DOHH2 (cell line): ENCODE data around the gene ZBTB46.

Experiments used
- H3F3A ChIP-seq: fragments of 200-600 bp; sonication (generic), shearing (Covaris generic); 2 replicates; pipeline ENCODE4 v1.6.0; 2016; ENCODE audit warnings: antibody characterized with exemption, mild to moderate bottlenecking; ENCODE audit not compliant: control insufficient read depth, insufficient read depth
- H3K27ac ChIP-seq: fragments of 200-600 bp; sonication (generic); 2 replicates; pipeline ENCODE4 v1.5.1; 2014; ENCODE audit warnings: low read depth, mild to moderate bottlenecking, low read length, moderate library complexity
- H3K27me3 ChIP-seq: fragments of 200-600 bp; sonication (generic); 2 replicates; pipeline ENCODE4 v1.6.1; 2014; ENCODE audit warnings: mild to moderate bottlenecking, low read length, mixed read lengths; ENCODE audit not compliant: control insufficient read depth
- H3K36me3 ChIP-seq: fragments of 200-600 bp; sonication (generic); 2 replicates; pipeline ENCODE4 v1.6.1; 2014; ENCODE audit warnings: mild to moderate bottlenecking, low read length, moderate library complexity, mixed read lengths; ENCODE audit not compliant: control insufficient read depth
- H3K4me1 ChIP-seq: fragments of 200-600 bp; sonication (generic); 2 replicates; pipeline ENCODE4 v1.6.1; 2014; ENCODE audit warnings: mild to moderate bottlenecking, low read length, mixed read lengths; ENCODE audit not compliant: control insufficient read depth
- H3K4me2 ChIP-seq: fragments of 200-600 bp; sonication (generic); 2 replicates; pipeline ENCODE4 v1.6.0; 2014; ENCODE audit warnings: mild to moderate bottlenecking, low read length, moderate library complexity
- H3K4me3 ChIP-seq: fragments of 200-600 bp; sonication (generic); 2 replicates; pipeline ENCODE4 v1.5.1; 2014; ENCODE audit warnings: mild to moderate bottlenecking, low read length, mixed read lengths
- H3K79me2 ChIP-seq: fragments of 200-600 bp; sonication (generic); 2 replicates; pipeline ENCODE4 v1.6.1; 2014; ENCODE audit warnings: mild to moderate bottlenecking, low read length, mixed read lengths; ENCODE audit not compliant: control insufficient read depth
- H3K9me2 ChIP-seq: fragments of 200-600 bp; sonication (generic); replicated peaks from 2 replicates; pipeline ENCODE4 v1.6.1; 2014; ENCODE audit warnings: mild to moderate bottlenecking, low read length, mixed read lengths; ENCODE audit not compliant: control insufficient read depth
- H3K9me3 ChIP-seq: fragments of 200-600 bp; sonication (generic); 2 replicates; pipeline ENCODE4 v1.6.1; 2014; ENCODE audit warnings: antibody characterized with exemption, low read length, mixed read lengths; ENCODE audit not compliant: control insufficient read depth, insufficient read depth
- H4K20me1 ChIP-seq: fragments of 200-600 bp; sonication (generic); 2 replicates; pipeline ENCODE4 v1.6.0; 2014; ENCODE audit warnings: low read depth, mild to moderate bottlenecking, antibody characterized with exemption, low read length, moderate library complexity; ENCODE audit not compliant: control insufficient read depth, insufficient read depth
- CTCF ChIP-seq: fragments of 200-600 bp; sonication (generic); IDR thresholded peaks from one replicate; pipeline ENCODE4 v1.5.1; 2014; ENCODE audit warnings: antibody characterized with exemption, mild to moderate bottlenecking, low read depth, low read length; ENCODE audit not compliant: poor library complexity, severe bottlenecking
- EZH2phosphoT487 ChIP-seq: fragments of 200-600 bp; sonication (generic); IDR thresholded peaks from 2 replicates; pipeline ENCODE4 v1.6.1; 2017; ENCODE audit warnings: borderline replicate concordance, mild to moderate bottlenecking, antibody characterized with exemption, low read length, moderate library complexity, mixed read lengths

ZBTB46 gene

DNA sequence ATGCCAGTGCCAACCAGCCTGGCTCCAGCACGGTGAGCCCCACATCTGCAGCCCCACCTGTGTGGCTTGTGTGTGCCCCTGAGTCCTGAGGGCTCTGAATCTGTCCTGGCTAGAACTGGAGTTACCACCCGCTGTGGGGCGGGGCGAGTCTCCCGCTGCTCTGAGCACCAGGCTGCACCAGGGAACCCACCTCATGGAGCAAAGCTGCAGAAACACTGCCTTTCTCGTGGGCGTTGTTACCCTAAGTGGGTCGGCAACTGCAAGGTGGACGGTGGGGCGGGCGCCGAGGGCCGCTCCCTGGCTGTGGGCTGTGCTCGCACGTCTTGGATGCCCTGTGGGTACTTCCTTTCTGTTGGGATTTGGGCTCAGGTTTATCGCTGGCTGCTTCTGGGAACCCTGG lies 12.7 kb upstream of the ZBTB46 start:
- Histone ChIP-seq H3K79me2 (no peaks in the 10 kb centered on the region), H3K4me1 (no peaks in the 10 kb centered on the region), H3K9me3 (no peaks in the 10 kb centered on the region), H3K9me2 (no peaks in the 10 kb centered on the region), H3F3A (no peaks in the 10 kb centered on the region), H3K36me3 (no peaks in the 10 kb centered on the region), H3K4me3 (no peak overlapping the region), H4K20me1 (no peaks in the 10 kb centered on the region), H3K27ac (no peak overlapping the region), H3K4me2 (no peak overlapping the region), H3K27me3 (peaks cover 44% of the 10 kb centered on the region)
- TF ChIP-seq EZH2phosphoT487 (no peak), CTCF (no peak)

DNA sequence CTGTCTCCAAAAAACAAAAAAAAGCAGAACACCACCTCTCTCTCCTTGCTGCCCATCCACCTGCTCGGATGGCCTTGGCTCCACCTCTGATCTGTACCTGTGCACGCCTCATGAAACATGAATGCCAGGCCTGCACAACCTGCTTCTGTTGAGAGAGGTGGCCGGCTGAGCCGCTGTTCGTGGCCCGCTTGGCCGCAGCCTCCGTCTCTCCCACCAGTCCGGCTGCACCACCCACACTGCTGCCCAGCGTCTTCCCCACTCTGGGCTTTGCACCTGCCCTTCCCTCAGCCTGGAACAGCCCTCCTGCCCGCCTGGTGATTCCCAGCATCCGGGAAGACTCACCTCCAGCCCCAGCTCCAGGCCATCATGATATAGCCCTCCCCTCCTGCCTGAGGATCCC lies 12.2 kb upstream of the ZBTB46 start:
- Histone ChIP-seq H3K4me3 (no peak overlapping the region), H3K27ac (no peak overlapping the region), H3F3A (no peaks in the 10 kb centered on the region), H3K79me2 (no peaks in the 10 kb centered on the region), H3K9me3 (no peaks in the 10 kb centered on the region), H3K4me2 (no peak overlapping the region), H3K4me1 (no peaks in the 10 kb centered on the region), H3K27me3 (peaks cover 44% of the 10 kb centered on the region), H3K9me2 (no peaks in the 10 kb centered on the region), H4K20me1 (no peaks in the 10 kb centered on the region), H3K36me3 (no peaks in the 10 kb centered on the region)
- no peak for TF ChIP-seq EZH2phosphoT487

DNA sequence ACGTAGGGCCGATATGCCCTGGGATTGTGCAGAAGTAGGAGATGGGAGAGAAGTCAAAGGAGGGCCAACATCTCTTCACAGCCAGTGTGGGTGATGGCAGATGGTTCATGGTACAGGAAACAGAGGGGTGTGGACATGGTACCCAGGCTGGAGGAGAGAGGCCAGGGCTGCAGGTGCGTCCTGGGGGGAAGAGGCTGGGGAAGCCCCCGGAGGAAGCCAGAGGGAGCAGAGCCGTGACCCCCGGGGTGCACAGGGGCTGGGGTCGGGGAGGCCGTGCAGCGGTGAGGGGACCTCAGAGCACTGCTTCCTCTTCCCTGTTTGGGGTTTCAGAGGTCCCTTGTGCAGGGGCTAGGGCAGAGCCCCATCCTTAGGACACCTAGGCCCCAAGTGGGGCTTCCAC lies 11.2 kb upstream of the ZBTB46 start:
- Histone ChIP-seq H3K9me2 (no peaks in the 10 kb centered on the region), H3K79me2 (no peaks in the 10 kb centered on the region), H3K27ac (no peak overlapping the region), H3K4me3 (no peak overlapping the region), H3K9me3 (no peaks in the 10 kb centered on the region), H4K20me1 (no peaks in the 10 kb centered on the region), H3K4me1 (no peaks in the 10 kb centered on the region), H3K4me2 (no peak overlapping the region), H3K36me3 (no peaks in the 10 kb centered on the region), H3K27me3 (peaks cover 40% of the 10 kb centered on the region), H3F3A (no peaks in the 10 kb centered on the region)
- TF ChIP-seq CTCF: no peak
- no peak for TF ChIP-seq EZH2phosphoT487

DNA sequence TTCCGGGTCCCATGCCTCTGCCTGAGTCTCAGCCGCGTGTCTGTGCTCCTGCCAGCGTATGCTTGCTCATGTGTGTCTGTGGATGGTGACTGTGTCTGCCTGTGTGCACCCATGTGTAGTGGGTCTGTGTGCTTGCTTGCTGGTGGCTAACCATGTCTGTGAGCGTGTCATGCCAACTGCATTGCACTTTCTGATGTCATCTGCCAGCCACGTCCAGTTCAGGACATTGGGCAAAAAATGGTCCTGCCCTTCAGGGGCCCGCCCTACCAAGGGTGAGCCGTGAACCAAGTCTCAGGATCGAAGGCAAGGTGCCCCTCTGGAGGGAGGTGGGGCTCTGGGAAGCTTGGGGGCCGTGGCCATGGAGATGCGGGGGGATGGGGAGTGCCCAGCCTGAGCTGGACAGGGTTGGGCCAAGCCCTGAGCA lies 9.4 kb upstream of the ZBTB46 start:
- Histone ChIP-seq H3K36me3 (no peaks in the 10 kb centered on the region), H3K9me3 (no peaks in the 10 kb centered on the region), H3K4me3 (no peak overlapping the region), H4K20me1 (no peaks in the 10 kb centered on the region), H3K9me2 (no peaks in the 10 kb centered on the region), H3F3A (no peaks in the 10 kb centered on the region), H3K4me1 (no peaks in the 10 kb centered on the region), H3K27me3 (peaks cover 27% of the 10 kb centered on the region), H3K79me2 (no peaks in the 10 kb centered on the region), H3K4me2 (no peak overlapping the region), H3K27ac (no peak overlapping the region)
- TF ChIP-seq CTCF (no peak), EZH2phosphoT487 (no peak)
